ENCODE measurements around the gene ZNF883.

Gene ZNF883

DNA sequence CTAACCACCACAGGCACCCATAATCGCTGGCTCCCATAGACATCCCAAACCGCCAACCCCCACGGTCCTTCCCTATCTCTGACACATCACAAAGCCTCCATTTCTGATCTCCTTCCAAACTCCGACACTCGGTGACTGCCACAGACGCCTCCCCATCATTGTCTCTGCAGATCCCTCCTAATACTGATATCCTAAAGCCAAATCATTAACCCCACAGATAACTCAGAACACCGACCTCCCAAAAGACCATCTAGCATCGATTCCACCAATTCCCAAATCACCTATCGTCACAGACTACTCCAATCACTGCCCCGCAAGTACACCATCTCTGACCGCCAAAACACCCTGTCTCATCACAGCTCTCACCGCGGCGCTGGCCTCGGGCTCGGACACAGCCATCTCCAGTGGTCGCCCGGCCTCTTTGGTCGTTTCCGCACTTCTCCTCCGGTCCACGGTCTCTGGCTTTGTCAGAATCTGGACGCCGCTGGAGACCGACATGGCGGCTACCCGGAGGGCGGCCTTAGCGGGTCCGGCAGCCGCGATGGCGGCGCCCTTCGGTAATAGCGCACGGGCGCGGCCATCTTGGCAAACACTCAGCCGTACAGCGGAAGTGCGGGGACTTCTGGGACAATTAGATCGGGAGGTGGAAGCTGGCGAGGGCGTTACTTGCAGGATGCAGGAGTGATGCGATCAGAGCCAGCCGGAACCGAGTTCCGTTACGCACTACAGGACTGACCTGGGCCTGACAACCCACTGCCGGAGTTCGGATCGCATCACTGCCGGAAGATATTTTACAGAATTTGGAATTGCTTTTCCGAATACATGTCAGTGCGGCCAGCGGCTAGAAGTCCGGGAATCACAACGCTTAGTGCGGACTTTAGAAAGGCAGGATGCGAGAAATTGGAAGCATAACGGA lies 44.5 kb upstream of the ZNF883 start, which contains the start of gene ZFP37:
Gene ZFP37, minus strand, starts transcription at position 534 of the 916 bp plus-strand sequence. Its CDS starts 36 bp downstream, at position 498.
- H3K4ac ChIP-seq (ENCODE audit: low read depth, low read length) = no peak within 1 kb of the TSS
- H3K36me3 ChIP-seq (ENCODE audit: control insufficient read depth in 1 of 2, insufficient read depth in 2 of 2, low read length in 2 of 2) = no peaks in the 10 kb centered on the region
- peaks cover 17% of the 10 kb centered on the region for H3K27me3 ChIP-seq (ENCODE audit: insufficient read depth, low read length)
- peak; percentile 87 to 94 for DNase-seq
- WGBS (ENCODE audit: extremely low coverage, insufficient coverage, insufficient read length) = no CpG with 5 or more reads among the region's 62 CpGs
- peaks cover 23% of the 10 kb centered on the region for H3K9me3 ChIP-seq (ENCODE audit: insufficient read depth, low read depth, low read length)
- peak within 1 kb of the TSS; percentile 65 for H3K14ac ChIP-seq (ENCODE audit: low read length)
- H4K8ac ChIP-seq (ENCODE audit: low read depth, low read length) = peak within 1 kb of the TSS; percentile 96
- H4K12ac ChIP-seq (ENCODE audit: low read depth, low read length) = peak within 1 kb of the TSS; percentile 73
- no peak within 1 kb of the TSS for H3K18ac ChIP-seq (ENCODE audit: low read length)
- peak within 1 kb of the TSS; percentile 92 for H3K4me3 ChIP-seq (ENCODE audit: low read depth, low read length)
- peak within 1 kb of the TSS; percentile 72 for H3K4me2 ChIP-seq (ENCODE audit: low read length)
- H2AFZ ChIP-seq (ENCODE audit: insufficient read depth, low read length, poor library complexity) = peak within 1 kb of the TSS; percentile 91
- H3K27ac ChIP-seq (ENCODE audit: low read depth, low read length) = no peak within 1 kb of the TSS
- no peak within 1 kb of the TSS for H3K23ac ChIP-seq (ENCODE audit: low read length)
- H3K9ac ChIP-seq (ENCODE audit: low read length) = peak within 1 kb of the TSS; percentile 18
- H3K4me1 ChIP-seq (ENCODE audit: control insufficient read depth in 1 of 2, insufficient read depth in 2 of 2, low read length in 2 of 2) = peaks cover 0 to 6% of the 10 kb centered on the region in 2 experiments
- no peak within 1 kb of the TSS for H2BK12ac ChIP-seq (ENCODE audit: low read length)
- H3K79me2 ChIP-seq (ENCODE audit: control insufficient read depth, insufficient read depth, low read length, poor library complexity) = peaks cover 1% of the 10 kb centered on the region
- no peak within 1 kb of the TSS for H2BK5ac ChIP-seq (ENCODE audit: low read depth, low read length, poor library complexity)
- no peak within 1 kb of the TSS for H2AK5ac ChIP-seq (ENCODE audit: low read length)
- H2BK120ac ChIP-seq (ENCODE audit: insufficient read depth, low read length, poor library complexity) = no peak within 1 kb of the TSS
- no peaks in the 10 kb centered on the region for H3K79me1 ChIP-seq (ENCODE audit: low read length)
- H4K91ac ChIP-seq (ENCODE audit: low read depth, low read length) = peak within 1 kb of the TSS; percentile 75

GRCh38 chr9:113042884-113043657 lies 31.1 kb upstream of the ZNF883 start:
- Histone ChIP-seq H4K12ac (ENCODE audit: low read depth, low read length) (no peak overlapping the region), H3K4me2 (ENCODE audit: low read length) (no peak overlapping the region), H2AK5ac (ENCODE audit: low read length) (no peak overlapping the region), H3K14ac (ENCODE audit: low read length) (no peak overlapping the region), H3K36me3 (ENCODE audit: control insufficient read depth in 1 of 2, insufficient read depth in 2 of 2, low read length in 2 of 2) (no peaks in the 10 kb centered on the region), H2BK12ac (ENCODE audit: low read length) (no peak overlapping the region), H3K27me3 (ENCODE audit: insufficient read depth, low read length) (no peaks in the 10 kb centered on the region), H2BK5ac (ENCODE audit: low read depth, low read length, poor library complexity) (no peak overlapping the region), H3K18ac (ENCODE audit: low read length) (no peak overlapping the region), H3K27ac (ENCODE audit: low read depth, low read length) (no peak overlapping the region), H3K9ac (ENCODE audit: low read length) (no peak overlapping the region), H3K4me1 (ENCODE audit: control insufficient read depth in 1 of 2, insufficient read depth in 2 of 2, low read length in 2 of 2) (no peaks in the 10 kb centered on the region), H4K8ac (ENCODE audit: low read depth, low read length) (no peak overlapping the region), H3K79me1 (ENCODE audit: low read length) (no peaks in the 10 kb centered on the region), H3K79me2 (ENCODE audit: control insufficient read depth, insufficient read depth, low read length, poor library complexity) (no peaks in the 10 kb centered on the region), H4K91ac (ENCODE audit: low read depth, low read length) (no peak overlapping the region), H3K4ac (ENCODE audit: low read depth, low read length) (no peak overlapping the region), H3K9me3 (ENCODE audit: insufficient read depth, low read depth, low read length) (peaks cover 12% of the 10 kb centered on the region), H3K4me3 (ENCODE audit: low read depth, low read length) (no peak overlapping the region), H2AFZ (ENCODE audit: insufficient read depth, low read length, poor library complexity) (no peak overlapping the region), H3K23ac (ENCODE audit: low read length) (no peak overlapping the region), H2BK120ac (ENCODE audit: insufficient read depth, low read length, poor library complexity) (no peak overlapping the region)
- DNase-seq = no peak
- no CpG with 5 or more reads among the region's 4 CpGs for WGBS (ENCODE audit: extremely low coverage, insufficient coverage, insufficient read length)

DNA sequence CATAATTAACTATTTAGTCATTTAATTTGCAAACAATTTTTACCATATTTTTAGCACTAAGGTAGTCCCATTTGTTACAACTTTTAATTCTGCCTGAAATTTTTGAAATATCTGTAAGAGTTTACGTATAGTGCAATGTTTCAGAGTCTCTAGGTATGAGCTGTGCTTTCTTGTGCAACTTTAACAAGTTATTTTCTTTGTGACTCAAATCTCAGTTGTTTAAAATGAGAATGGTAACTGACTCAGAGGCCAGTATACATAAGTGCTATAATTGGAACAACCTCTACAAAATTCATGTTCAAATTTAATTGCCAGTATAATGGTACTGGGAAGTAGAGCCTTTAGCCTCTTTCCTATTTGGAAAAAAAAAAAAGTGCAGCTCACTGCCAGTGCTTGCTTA lies 14.2 kb upstream of the ZNF883 start:
- no peak overlapping the region for H2BK5ac ChIP-seq (ENCODE audit: low read depth, low read length, poor library complexity)
- DNase-seq = no peak
- no peak overlapping the region for H3K23ac ChIP-seq (ENCODE audit: low read length)
- H3K4me2 ChIP-seq (ENCODE audit: low read length) = no peak overlapping the region
- no peaks in the 10 kb centered on the region for H3K27me3 ChIP-seq (ENCODE audit: insufficient read depth, low read length)
- H3K79me2 ChIP-seq (ENCODE audit: control insufficient read depth, insufficient read depth, low read length, poor library complexity) = no peaks in the 10 kb centered on the region
- no peak overlapping the region for H2AK5ac ChIP-seq (ENCODE audit: low read length)
- H4K8ac ChIP-seq (ENCODE audit: low read depth, low read length) = no peak overlapping the region
- H3K4me3 ChIP-seq (ENCODE audit: low read depth, low read length) = no peak overlapping the region
- no peak overlapping the region for H3K27ac ChIP-seq (ENCODE audit: low read depth, low read length)
- no peaks in the 10 kb centered on the region for H3K36me3 ChIP-seq (ENCODE audit: control insufficient read depth in 1 of 2, insufficient read depth in 2 of 2, low read length in 2 of 2)
- no peak overlapping the region for H3K9ac ChIP-seq (ENCODE audit: low read length)
- H2BK120ac ChIP-seq (ENCODE audit: insufficient read depth, low read length, poor library complexity) = no peak overlapping the region
- no peak overlapping the region for H4K91ac ChIP-seq (ENCODE audit: low read depth, low read length)
- H3K14ac ChIP-seq (ENCODE audit: low read length) = no peak overlapping the region
- H2AFZ ChIP-seq (ENCODE audit: insufficient read depth, low read length, poor library complexity) = no peak overlapping the region
- no peaks in the 10 kb centered on the region for H3K79me1 ChIP-seq (ENCODE audit: low read length)
- peaks cover 6% of the 10 kb centered on the region for H3K9me3 ChIP-seq (ENCODE audit: insufficient read depth, low read depth, low read length)
- no peak overlapping the region for H3K4ac ChIP-seq (ENCODE audit: low read depth, low read length)
- H4K12ac ChIP-seq (ENCODE audit: low read depth, low read length) = no peak overlapping the region
- no peak overlapping the region for H3K18ac ChIP-seq (ENCODE audit: low read length)
- H3K4me1 ChIP-seq (ENCODE audit: control insufficient read depth in 1 of 2, insufficient read depth in 2 of 2, low read length in 2 of 2) = no peaks in the 10 kb centered on the region
- WGBS (ENCODE audit: extremely low coverage, insufficient coverage, insufficient read length) = no CpG with 5 or more reads among the region's 1 CpG
- H2BK12ac ChIP-seq (ENCODE audit: low read length) = no peak overlapping the region

- no peak overlapping the region for H2BK12ac ChIP-seq (ENCODE audit: low read length)
- no peaks in the 10 kb centered on the region for H3K36me3 ChIP-seq (ENCODE audit: control insufficient read depth in 1 of 2, insufficient read depth in 2 of 2, low read length in 2 of 2)
Observed at GRCh38 chr9:113018247-113018646, 6.3 kb upstream of the ZNF883 start.

More at GRCh38 chr9:113018247-113018646, 6.3 kb upstream of the ZNF883 start:
- H3K9me3 ChIP-seq (ENCODE audit: insufficient read depth, low read depth, low read length) = peaks cover 5% of the 10 kb centered on the region
- no peak overlapping the region for H3K27ac ChIP-seq (ENCODE audit: low read depth, low read length)
- no peaks in the 10 kb centered on the region for H3K27me3 ChIP-seq (ENCODE audit: insufficient read depth, low read length)
- no peak overlapping the region for H3K4me2 ChIP-seq (ENCODE audit: low read length)
- no peak overlapping the region for H3K14ac ChIP-seq (ENCODE audit: low read length)
- H3K79me2 ChIP-seq (ENCODE audit: control insufficient read depth, insufficient read depth, low read length, poor library complexity) = no peaks in the 10 kb centered on the region
- H2AK5ac ChIP-seq (ENCODE audit: low read length) = no peak overlapping the region
- no peaks in the 10 kb centered on the region for H3K79me1 ChIP-seq (ENCODE audit: low read length)
- H4K91ac ChIP-seq (ENCODE audit: low read depth, low read length) = no peak overlapping the region
- H3K9ac ChIP-seq (ENCODE audit: low read length) = no peak overlapping the region
- no peak overlapping the region for H2BK120ac ChIP-seq (ENCODE audit: insufficient read depth, low read length, poor library complexity)
- no peak overlapping the region for H3K18ac ChIP-seq (ENCODE audit: low read length)
- H2AFZ ChIP-seq (ENCODE audit: insufficient read depth, low read length, poor library complexity) = no peak overlapping the region
- no peak overlapping the region for H2BK5ac ChIP-seq (ENCODE audit: low read depth, low read length, poor library complexity)
- H3K4ac ChIP-seq (ENCODE audit: low read depth, low read length) = no peak overlapping the region
- H3K23ac ChIP-seq (ENCODE audit: low read length) = no peak overlapping the region
- no peak overlapping the region for H4K8ac ChIP-seq (ENCODE audit: low read depth, low read length)
- DNase-seq = no peak
- H3K4me3 ChIP-seq (ENCODE audit: low read depth, low read length) = no peak overlapping the region
- no CpG with 5 or more reads among the region's 3 CpGs for WGBS (ENCODE audit: extremely low coverage, insufficient coverage, insufficient read length)
- H4K12ac ChIP-seq (ENCODE audit: low read depth, low read length) = no peak overlapping the region
- no peaks in the 10 kb centered on the region for H3K4me1 ChIP-seq (ENCODE audit: control insufficient read depth in 1 of 2, insufficient read depth in 2 of 2, low read length in 2 of 2)
